HepG2 (cell line): Measurements from ENCODE around the gene KCNB1. TPM values are rescaled to one million over a fixed set of nuclear protein-coding genes. Genes with fewer than 3 reads are reported as not detected.

Source experiments
- ATAC-seq: fragments of 200-7000 bp; cut with Tn5 transposase; 3 replicates; pipeline ENCODE4 v1.9.1; 2020; ENCODE audit warnings: mild to moderate bottlenecking, moderate library complexity
- BruUV-seq: library from RNA; stranded (reverse); fragments of 400-500 nt; replicated peaks from 2 replicates; lab custom pipeline; 2021; lab: Mats Ljungman, UMichigan
- CTCF ChIA-PET: fragments of 300-600 bp; formaldehyde crosslinking; extraction: SDS; loops from one replicate; lab custom pipeline; 2021; ENCODE audit warnings: low total read pairs, inconsistent platforms, low intra/inter-chr PET ratio; lab: Yijun Ruan, JAX
- POLR2A ChIA-PET: fragments of 350-600 bp; sonication (Branson Sonifier 250); formaldehyde crosslinking; loops from one replicate; lab custom pipeline; 2020; ENCODE audit warnings: antibody characterized with exemption, inconsistent platforms; lab: Yijun Ruan, JAX
- DNase-seq: peaks from one replicate; pipeline ENCODE4 v3.0.0-alpha.2; 2015; ENCODE audit warnings: low spot score
- FAIRE-seq: peaks from 3 replicates; lab custom pipeline; 2011; peaks lifted over from hg19 to GRCh38; lab: Jason Lieb, UNC
- H2AFZ ChIP-seq: one replicate; pipeline ENCODE4 v1.6.1; 2011; ENCODE audit warnings: low read length, inconsistent platforms
- H3K27ac ChIP-seq: fragments of 300-600 bp; 3 replicates; pipeline ENCODE4 v1.8.0; 2011; ENCODE audit warnings: mixed run types, mild to moderate bottlenecking, mixed read lengths, low read length, inconsistent platforms; ENCODE audit not compliant: insufficient read depth; ENCODE audit errors: extremely low read length
- H3K27me3 ChIP-seq, 2 experiments: fragments of 200-600 bp in 1 of 2; 2 replicates in 1 of 2; 3 replicates in 1 of 2; pipeline versions ENCODE4 v1.6.0 to v1.8.0; 2011; ENCODE audit warnings: low read length in 2 of 2, mild to moderate bottlenecking in 2 of 2, moderate library complexity in 2 of 2, inconsistent platforms in 1 of 2; ENCODE audit not compliant: insufficient read depth in 2 of 2, control insufficient read depth in 1 of 2
- H3K36me3 ChIP-seq, 2 experiments: fragments of 200-600 bp in 1 of 2; replicated peaks in 1 of 2; 2 replicates in 1 of 2; 3 replicates in 1 of 2; pipeline versions ENCODE4 v1.5.1 to v1.8.0; 2011; ENCODE audit warnings: low read length in 2 of 2, inconsistent platforms in 1 of 2; ENCODE audit not compliant: insufficient read depth in 2 of 2, control insufficient read depth in 1 of 2
- H3K4me1 ChIP-seq: 2 replicates; pipeline ENCODE4 v1.5.1; 2012; ENCODE audit warnings: low read length, inconsistent platforms; ENCODE audit not compliant: insufficient read depth
- H3K4me2 ChIP-seq: 2 replicates; pipeline ENCODE4 v1.6.0; 2011; ENCODE audit warnings: low read depth, low read length, inconsistent platforms
- H3K4me3 ChIP-seq, 3 experiments: fragments of 200-600 bp in 1 of 3; sonication (generic), shearing (Covaris generic) in 1 of 3; replicated peaks in 1 of 3; 2 replicates each; pipeline ENCODE4 v1.5.1; 2011 to 2016; ENCODE audit warnings: low read length in 3 of 3, inconsistent platforms in 2 of 3, low read depth in 2 of 3, mild to moderate bottlenecking in 2 of 3, control low read depth in 1 of 3, mixed read lengths in 1 of 3; ENCODE audit not compliant: insufficient read depth in 1 of 3
- H3K79me2 ChIP-seq: one replicate; pipeline ENCODE4 v1.6.1; 2011; ENCODE audit warnings: low read length, inconsistent platforms; ENCODE audit not compliant: insufficient read depth
- H3K9ac ChIP-seq: 2 replicates; pipeline ENCODE4 v1.6.0; 2011; ENCODE audit warnings: mild to moderate bottlenecking, low read depth, low read length, inconsistent platforms; ENCODE audit not compliant: insufficient read depth
- H3K9me3 ChIP-seq: 2 replicates; pipeline ENCODE4 v1.5.1; 2012; ENCODE audit warnings: mild to moderate bottlenecking, low read length
- H4K20me1 ChIP-seq: 2 replicates; pipeline ENCODE4 v1.6.0; 2011; ENCODE audit warnings: inconsistent platforms, mild to moderate bottlenecking, low read length, moderate library complexity; ENCODE audit not compliant: insufficient read depth
- ELF4 ChIP-seq: sonication (generic); formaldehyde crosslinking; IDR thresholded peaks from 2 replicates; pipeline ENCODE4 v1.5.0; 2020; ENCODE audit warnings: missing genetic modification reagents, mild to moderate bottlenecking, moderate library complexity, borderline replicate concordance
- REL ChIP-seq: sonication (generic); formaldehyde crosslinking; conservative IDR thresholded peaks from 2 replicates; pipeline ENCODE4 v1.8.0; 2022; ENCODE audit warnings: mild to moderate bottlenecking, missing genetic modification reagents, moderate library complexity
- SOX13 ChIP-seq, 3 experiments: fragments of 450-650 bp in 1 of 3; sonication (generic) in 1 of 3; formaldehyde crosslinking in 1 of 3; IDR thresholded peaks in 2 of 3; conservative IDR thresholded peaks in 1 of 3; 2 replicates each; pipeline versions ENCODE4 v1.5.0 to v1.6.1; 2016 to 2020; ENCODE audit warnings: antibody characterized with exemption in 1 of 3, mild to moderate bottlenecking in 1 of 3, missing compliant biosample characterization in 1 of 3, missing genetic modification reagents in 1 of 3, moderate library complexity in 1 of 3
- TEF ChIP-seq: sonication (generic); formaldehyde crosslinking; IDR thresholded peaks from 2 replicates; pipeline ENCODE4 v1.5.0; 2020; ENCODE audit warnings: missing genetic modification reagents
- ZBTB39 ChIP-seq: sonication (generic); formaldehyde crosslinking; IDR thresholded peaks from 2 replicates; pipeline ENCODE4 v1.5.0; 2020; ENCODE audit warnings: missing genetic modification reagents
- ZNF407 ChIP-seq: sonication (generic); formaldehyde crosslinking; IDR thresholded peaks from one replicate; pipeline ENCODE4 v1.5.1; 2020; ENCODE audit warnings: mild to moderate bottlenecking, missing genetic modification reagents; ENCODE audit errors: not compliant biosample characterization
- WGBS: methylation state at CpG from one replicate; pipeline ENCODE4 v1.1.6; 2017; ENCODE audit warnings: low lambda C conversion rate; 5-methylcytosine and 5-hydroxymethylcytosine counted together
- in situ Hi-C: cut with HindIII; loops from 2 replicates; pipeline ENCODE4 v1.10.0; 2017; ENCODE audit warnings: low pct_unique_long_range_greater_than_20kb; ENCODE audit not compliant: extremely low pct_ligation_motif_present
- intact Hi-C: fragments of 100-400 bp; cut with micrococcal nuclease; formaldehyde crosslinking; loops from one replicate; pipeline ENCODE4 v1.10.0; 2022; ENCODE audit not compliant: unreplicated experiment
- polyA plus RNA-seq, 8 experiments: library from polyadenylated mRNA; depleted of rRNA in 3 of 8; stranded (reverse) in 7 of 8; unstranded in 1 of 8; fragments of >200 nt; fragmentation: Illumina TruSeq in 4 of 8; extraction: Trizol in 4 of 8; gene quantifications; 2 replicates each; pipeline versions ENCODE4 v1.2.1 to v1.2.3, GENCODE V29; 2011 to 2016; ENCODE audit warnings: low read depth in 4 of 8, missing spikeins in 1 of 8, mixed read lengths in 1 of 8; ENCODE audit not compliant: insufficient read depth in 1 of 8
- total RNA-seq, 5 experiments: library from RNA; depleted of rRNA; stranded (reverse); fragments of >200 nt; fragmentation: Illumina TruSeq; extraction: Trizol; gene quantifications; 2 replicates each; pipeline ENCODE4 v1.2.3, GENCODE V29; 2016; ENCODE audit warnings: low read depth in 1 of 5

KCNB1 gene
- total and polyA plus RNA-seq, 2 of the 13 experiments (the other 11 are each of a cell fraction or from before 2014, with no cell fraction given): 0.02 TPM; not detected in 1

- FAIRE-seq (no peak), DNase-seq (no peak), ATAC-seq (no peak)
- H3K36me3 ChIP-seq: no peaks in the 10 kb centered on the region
- in situ Hi-C loops: no loop called here
- peaks cover 12 to 43% of the 10 kb centered on the region in 2 experiments; a peak in 3 of 5 replicates for H3K27me3 ChIP-seq
- no peak overlapping the region for H3K27ac ChIP-seq
- POLR2A ChIA-PET: no interaction called here
- no peak overlapping the region for H3K4me3 ChIP-seq
- no peaks in the 10 kb centered on the region for H3K9me3 ChIP-seq
- H4K20me1 ChIP-seq: no peaks in the 10 kb centered on the region
- no peak overlapping the region for H3K4me2 ChIP-seq
- TF ChIP-seq TEF (CRISPR knock-in tag) (no peak), ELF4 (CRISPR knock-in tag) (no peak), ZNF407 (CRISPR knock-in tag) (no peak), REL (no peak), ZBTB39 (CRISPR knock-in tag) (no peak), SOX13 (IDR thresholded peaks at IDR 0.05) (no peak), SOX13 (CRISPR knock-in tag; conservative IDR thresholded peaks at IDR 0.05 in 1 of 2, IDR thresholded peaks at IDR 0.05 in 1 of 2) (no peak)
- intact Hi-C loops: no loop called here
- no peaks in the 10 kb centered on the region for H3K4me1 ChIP-seq
- no peak overlapping the region for H3K9ac ChIP-seq
- CTCF ChIA-PET: no interaction called here
- no TSS peak for BruUV-seq
- no peak overlapping the region for H2AFZ ChIP-seq
- H3K79me2 ChIP-seq: no peaks in the 10 kb centered on the region
- 40% methylated on average over 9 of the region's 9 CpGs for WGBS
Measured at GRCh38 chr20:49406666-49407065, 75.8 kb downstream of the KCNB1 start.
